ENCODE results near the gene INSYN2B.

INSYN2B gene

GRCh38 chr5:169974121-169974770 lies 6.0 kb downstream of the INSYN2B start:
- no peaks in the 10 kb centered on the region for H3K36me3 ChIP-seq (ENCODE audit: control insufficient read depth in 2 of 2, insufficient read depth in 2 of 2, low read length in 2 of 2)
- no peak overlapping the region for H3K27ac ChIP-seq (ENCODE audit: low read depth in 2 of 2, low read length in 2 of 2)
- H3K9ac ChIP-seq (ENCODE audit: low read depth in 1 of 2, low read length in 2 of 2): no peak overlapping the region
- H3K4me1 ChIP-seq (ENCODE audit: control insufficient read depth in 2 of 2, insufficient read depth in 2 of 2, low read length in 2 of 2): no peaks in the 10 kb centered on the region
- no peaks in the 10 kb centered on the region for H3K9me3 ChIP-seq (ENCODE audit: control insufficient read depth in 2 of 2, low read length in 2 of 2)
- H3K27me3 ChIP-seq (ENCODE audit: control insufficient read depth in 2 of 2, insufficient read depth in 2 of 2, low read length in 2 of 2): peaks cover 0 to 2% of the 10 kb centered on the region in 2 donors
- no peak overlapping the region for H3K4me3 ChIP-seq (ENCODE audit: low read length in 2 of 2)

- Histone ChIP-seq H3K27ac (ENCODE audit: low read depth in 2 of 2, low read length in 2 of 2) (no peak overlapping the region), H3K9me3 (ENCODE audit: control insufficient read depth in 2 of 2, low read length in 2 of 2) (no peaks in the 10 kb centered on the region), H3K27me3 (ENCODE audit: control insufficient read depth in 2 of 2, insufficient read depth in 2 of 2, low read length in 2 of 2) (peaks cover 0 to 2% of the 10 kb centered on the region in 2 donors), H3K4me3 (ENCODE audit: low read length in 2 of 2) (no peak overlapping the region), H3K9ac (ENCODE audit: low read depth in 1 of 2, low read length in 2 of 2) (no peak overlapping the region), H3K36me3 (ENCODE audit: control insufficient read depth in 2 of 2, insufficient read depth in 2 of 2, low read length in 2 of 2) (no peaks in the 10 kb centered on the region), H3K4me1 (ENCODE audit: control insufficient read depth in 2 of 2, insufficient read depth in 2 of 2, low read length in 2 of 2) (no peaks in the 10 kb centered on the region)
These were observed 7.2 kb downstream of the INSYN2B start for GRCh38 chr5:169973056-169973455.

GRCh38 chr5:169971780-169972179 lies 8.5 kb downstream of the INSYN2B start:
- H3K36me3 ChIP-seq (ENCODE audit: control insufficient read depth in 2 of 2, insufficient read depth in 2 of 2, low read length in 2 of 2): no peaks in the 10 kb centered on the region
- H3K9me3 ChIP-seq (ENCODE audit: control insufficient read depth in 2 of 2, low read length in 2 of 2): no peaks in the 10 kb centered on the region
- no peaks in the 10 kb centered on the region for H3K4me1 ChIP-seq (ENCODE audit: control insufficient read depth in 2 of 2, insufficient read depth in 2 of 2, low read length in 2 of 2)
- no peak overlapping the region for H3K9ac ChIP-seq (ENCODE audit: low read depth in 1 of 2, low read length in 2 of 2)
- H3K27ac ChIP-seq (ENCODE audit: low read depth in 2 of 2, low read length in 2 of 2): no peak overlapping the region
- peaks cover 0 to 2% of the 10 kb centered on the region in 2 donors for H3K27me3 ChIP-seq (ENCODE audit: control insufficient read depth in 2 of 2, insufficient read depth in 2 of 2, low read length in 2 of 2)
- no peak overlapping the region for H3K4me3 ChIP-seq (ENCODE audit: low read length in 2 of 2)

GRCh38 chr5:169970911-169971765 lies 9.2 kb downstream of the INSYN2B start:
- Histone ChIP-seq H3K4me1 (ENCODE audit: control insufficient read depth in 2 of 2, insufficient read depth in 2 of 2, low read length in 2 of 2) (no peaks in the 10 kb centered on the region), H3K4me3 (ENCODE audit: low read length in 2 of 2) (no peak overlapping the region), H3K27ac (ENCODE audit: low read depth in 2 of 2, low read length in 2 of 2) (no peak overlapping the region), H3K27me3 (ENCODE audit: control insufficient read depth in 2 of 2, insufficient read depth in 2 of 2, low read length in 2 of 2) (peaks cover 0 to 2% of the 10 kb centered on the region in 2 donors), H3K9ac (ENCODE audit: low read depth in 1 of 2, low read length in 2 of 2) (no peak overlapping the region), H3K36me3 (ENCODE audit: control insufficient read depth in 2 of 2, insufficient read depth in 2 of 2, low read length in 2 of 2) (no peaks in the 10 kb centered on the region), H3K9me3 (ENCODE audit: control insufficient read depth in 2 of 2, low read length in 2 of 2) (no peaks in the 10 kb centered on the region)

GRCh38 chr5:169970339-169970738 lies 10.0 kb downstream of the INSYN2B start:
- Histone ChIP-seq H3K9ac (ENCODE audit: low read depth in 1 of 2, low read length in 2 of 2) (no peak overlapping the region), H3K4me1 (ENCODE audit: control insufficient read depth in 2 of 2, insufficient read depth in 2 of 2, low read length in 2 of 2) (no peaks in the 10 kb centered on the region), H3K9me3 (ENCODE audit: control insufficient read depth in 2 of 2, low read length in 2 of 2) (no peaks in the 10 kb centered on the region), H3K4me3 (ENCODE audit: low read length in 2 of 2) (no peak overlapping the region), H3K27ac (ENCODE audit: low read depth in 2 of 2, low read length in 2 of 2) (no peak overlapping the region), H3K27me3 (ENCODE audit: control insufficient read depth in 2 of 2, insufficient read depth in 2 of 2, low read length in 2 of 2) (peaks cover 0 to 2% of the 10 kb centered on the region in 2 donors), H3K36me3 (ENCODE audit: control insufficient read depth in 2 of 2, insufficient read depth in 2 of 2, low read length in 2 of 2) (no peaks in the 10 kb centered on the region)

GRCh38 chr5:169964246-169964645 lies 16.0 kb downstream of the INSYN2B start:
- Histone ChIP-seq H3K9ac (ENCODE audit: low read depth in 1 of 2, low read length in 2 of 2) (no peak overlapping the region), H3K9me3 (ENCODE audit: control insufficient read depth in 2 of 2, low read length in 2 of 2) (no peaks in the 10 kb centered on the region), H3K27ac (ENCODE audit: low read depth in 2 of 2, low read length in 2 of 2) (no peak overlapping the region)

GRCh38 chr5:169960659-169961058 lies 19.6 kb downstream of the INSYN2B start:
- no peaks in the 10 kb centered on the region for H3K27me3 ChIP-seq (ENCODE audit: control insufficient read depth in 2 of 2, insufficient read depth in 2 of 2, low read length in 2 of 2)
- no peak overlapping the region for H3K4me3 ChIP-seq (ENCODE audit: low read length in 2 of 2)
- no peak overlapping the region for H3K9ac ChIP-seq (ENCODE audit: low read depth in 1 of 2, low read length in 2 of 2)
- H3K27ac ChIP-seq (ENCODE audit: low read depth in 2 of 2, low read length in 2 of 2): no peak overlapping the region
- H3K36me3 ChIP-seq (ENCODE audit: control insufficient read depth in 2 of 2, insufficient read depth in 2 of 2, low read length in 2 of 2): no peaks in the 10 kb centered on the region
- no peaks in the 10 kb centered on the region for H3K9me3 ChIP-seq (ENCODE audit: control insufficient read depth in 2 of 2, low read length in 2 of 2)
- no peaks in the 10 kb centered on the region for H3K4me1 ChIP-seq (ENCODE audit: control insufficient read depth in 2 of 2, insufficient read depth in 2 of 2, low read length in 2 of 2)

More at GRCh38 chr5:169964246-169964645, 16.0 kb downstream of the INSYN2B start:
- Histone ChIP-seq H3K27me3 (ENCODE audit: control insufficient read depth in 2 of 2, insufficient read depth in 2 of 2, low read length in 2 of 2) (no peaks in the 10 kb centered on the region), H3K4me3 (ENCODE audit: low read length in 2 of 2) (no peak overlapping the region), H3K36me3 (ENCODE audit: control insufficient read depth in 2 of 2, insufficient read depth in 2 of 2, low read length in 2 of 2) (no peaks in the 10 kb centered on the region), H3K4me1 (ENCODE audit: control insufficient read depth in 2 of 2, insufficient read depth in 2 of 2, low read length in 2 of 2) (no peaks in the 10 kb centered on the region)

- no peaks in the 10 kb centered on the region for H3K9me3 ChIP-seq (ENCODE audit: control insufficient read depth in 2 of 2, low read length in 2 of 2)
- no peak overlapping the region for H3K4me3 ChIP-seq (ENCODE audit: low read length in 2 of 2)
- no peaks in the 10 kb centered on the region for H3K4me1 ChIP-seq (ENCODE audit: control insufficient read depth in 2 of 2, insufficient read depth in 2 of 2, low read length in 2 of 2)
- no peak overlapping the region for H3K9ac ChIP-seq (ENCODE audit: low read depth in 1 of 2, low read length in 2 of 2)
- H3K36me3 ChIP-seq (ENCODE audit: control insufficient read depth in 2 of 2, insufficient read depth in 2 of 2, low read length in 2 of 2): no peaks in the 10 kb centered on the region
- H3K27ac ChIP-seq (ENCODE audit: low read depth in 2 of 2, low read length in 2 of 2): no peak overlapping the region
- H3K27me3 ChIP-seq (ENCODE audit: control insufficient read depth in 2 of 2, insufficient read depth in 2 of 2, low read length in 2 of 2): no peaks in the 10 kb centered on the region
These were observed 22.0 kb downstream of the INSYN2B start for GRCh38 chr5:169958278-169958677.

- no peaks in the 10 kb centered on the region for H3K36me3 ChIP-seq (ENCODE audit: control insufficient read depth in 2 of 2, insufficient read depth in 2 of 2, low read length in 2 of 2)
- no peak overlapping the region for H3K9ac ChIP-seq (ENCODE audit: low read depth in 1 of 2, low read length in 2 of 2)
- peaks cover 0 to under 1% of the 10 kb centered on the region in 2 donors for H3K27me3 ChIP-seq (ENCODE audit: control insufficient read depth in 2 of 2, insufficient read depth in 2 of 2, low read length in 2 of 2)
- no peak overlapping the region for H3K27ac ChIP-seq (ENCODE audit: low read depth in 2 of 2, low read length in 2 of 2)
- no peak overlapping the region for H3K4me3 ChIP-seq (ENCODE audit: low read length in 2 of 2)
- no peaks in the 10 kb centered on the region for H3K4me1 ChIP-seq (ENCODE audit: control insufficient read depth in 2 of 2, insufficient read depth in 2 of 2, low read length in 2 of 2)
- no peaks in the 10 kb centered on the region for H3K9me3 ChIP-seq (ENCODE audit: control insufficient read depth in 2 of 2, low read length in 2 of 2)
These were observed 23.5 kb downstream of the INSYN2B start for GRCh38 chr5:169956756-169957155.

- Histone ChIP-seq H3K4me1 (ENCODE audit: control insufficient read depth in 2 of 2, insufficient read depth in 2 of 2, low read length in 2 of 2) (no peaks in the 10 kb centered on the region), H3K27me3 (ENCODE audit: control insufficient read depth in 2 of 2, insufficient read depth in 2 of 2, low read length in 2 of 2) (peaks cover 0 to 2% of the 10 kb centered on the region in 2 donors), H3K36me3 (ENCODE audit: control insufficient read depth in 2 of 2, insufficient read depth in 2 of 2, low read length in 2 of 2) (no peaks in the 10 kb centered on the region), H3K9ac (ENCODE audit: low read depth in 1 of 2, low read length in 2 of 2) (no peak overlapping the region), H3K9me3 (ENCODE audit: control insufficient read depth in 2 of 2, low read length in 2 of 2) (no peaks in the 10 kb centered on the region), H3K4me3 (ENCODE audit: low read length in 2 of 2) (no peak overlapping the region), H3K27ac (ENCODE audit: low read depth in 2 of 2, low read length in 2 of 2) (no peak overlapping the region)
These were observed 24.2 kb downstream of the INSYN2B start for GRCh38 chr5:169956126-169956525.

Measured in mucosa of rectum (tissue), 2 donors.